Astrocyte of the spinal cord (primary cell): ENCODE measurements around the gene MS4A4E.

Experiments used
- DNase-seq: peaks from one replicate; pipeline ENCODE4 v3.0.0; 2011; ENCODE audit warnings: low read depth, low spot score
- H3K4me3 ChIP-seq: 2 replicates; pipeline ENCODE4 v1.5.1; 2011; ENCODE audit warnings: low read depth, mild to moderate bottlenecking, low read length, moderate library complexity
- in situ Hi-C: cut with HindIII; loops from 2 replicates; pipeline ENCODE4 v1.10.0; 2017; ENCODE audit warnings: low sequenced_read_pairs
- TF ChIP-seq, protein P1 (sequence below): IDR thresholded peaks from 2 replicates; pipeline ENCODE4 v1.5.1; 2012; ENCODE audit warnings: low read depth, mild to moderate bottlenecking, low read length, inconsistent platforms

MS4A4E gene

DNA sequence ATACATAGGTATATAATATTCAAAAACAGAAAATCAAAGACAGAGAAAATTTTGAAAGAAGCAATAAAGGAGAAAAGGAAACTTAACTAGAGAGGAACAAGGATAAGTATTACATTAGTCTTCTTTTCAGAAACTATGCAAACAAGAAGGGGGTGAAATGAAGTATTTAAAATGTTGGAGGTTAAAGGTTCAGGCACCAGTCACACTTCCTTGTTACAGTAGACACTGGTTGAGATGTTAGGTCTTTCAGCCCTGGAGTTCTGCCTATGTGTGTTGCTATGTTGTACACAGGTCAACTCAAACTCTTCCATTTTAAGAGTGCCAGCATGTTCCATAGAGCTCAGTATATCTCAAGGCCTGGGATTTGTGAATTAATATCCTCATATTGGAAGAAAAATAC lies 31.5 kb upstream of the MS4A4E start:
- in situ Hi-C loops, result no loop called here
- TF ChIP-seq, protein P1, sequence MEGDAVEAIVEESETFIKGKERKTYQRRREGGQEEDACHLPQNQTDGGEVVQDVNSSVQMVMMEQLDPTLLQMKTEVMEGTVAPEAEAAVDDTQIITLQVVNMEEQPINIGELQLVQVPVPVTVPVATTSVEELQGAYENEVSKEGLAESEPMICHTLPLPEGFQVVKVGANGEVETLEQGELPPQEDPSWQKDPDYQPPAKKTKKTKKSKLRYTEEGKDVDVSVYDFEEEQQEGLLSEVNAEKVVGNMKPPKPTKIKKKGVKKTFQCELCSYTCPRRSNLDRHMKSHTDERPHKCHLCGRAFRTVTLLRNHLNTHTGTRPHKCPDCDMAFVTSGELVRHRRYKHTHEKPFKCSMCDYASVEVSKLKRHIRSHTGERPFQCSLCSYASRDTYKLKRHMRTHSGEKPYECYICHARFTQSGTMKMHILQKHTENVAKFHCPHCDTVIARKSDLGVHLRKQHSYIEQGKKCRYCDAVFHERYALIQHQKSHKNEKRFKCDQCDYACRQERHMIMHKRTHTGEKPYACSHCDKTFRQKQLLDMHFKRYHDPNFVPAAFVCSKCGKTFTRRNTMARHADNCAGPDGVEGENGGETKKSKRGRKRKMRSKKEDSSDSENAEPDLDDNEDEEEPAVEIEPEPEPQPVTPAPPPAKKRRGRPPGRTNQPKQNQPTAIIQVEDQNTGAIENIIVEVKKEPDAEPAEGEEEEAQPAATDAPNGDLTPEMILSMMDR, result no peak
- no peak overlapping the region for H3K4me3 ChIP-seq

DNA sequence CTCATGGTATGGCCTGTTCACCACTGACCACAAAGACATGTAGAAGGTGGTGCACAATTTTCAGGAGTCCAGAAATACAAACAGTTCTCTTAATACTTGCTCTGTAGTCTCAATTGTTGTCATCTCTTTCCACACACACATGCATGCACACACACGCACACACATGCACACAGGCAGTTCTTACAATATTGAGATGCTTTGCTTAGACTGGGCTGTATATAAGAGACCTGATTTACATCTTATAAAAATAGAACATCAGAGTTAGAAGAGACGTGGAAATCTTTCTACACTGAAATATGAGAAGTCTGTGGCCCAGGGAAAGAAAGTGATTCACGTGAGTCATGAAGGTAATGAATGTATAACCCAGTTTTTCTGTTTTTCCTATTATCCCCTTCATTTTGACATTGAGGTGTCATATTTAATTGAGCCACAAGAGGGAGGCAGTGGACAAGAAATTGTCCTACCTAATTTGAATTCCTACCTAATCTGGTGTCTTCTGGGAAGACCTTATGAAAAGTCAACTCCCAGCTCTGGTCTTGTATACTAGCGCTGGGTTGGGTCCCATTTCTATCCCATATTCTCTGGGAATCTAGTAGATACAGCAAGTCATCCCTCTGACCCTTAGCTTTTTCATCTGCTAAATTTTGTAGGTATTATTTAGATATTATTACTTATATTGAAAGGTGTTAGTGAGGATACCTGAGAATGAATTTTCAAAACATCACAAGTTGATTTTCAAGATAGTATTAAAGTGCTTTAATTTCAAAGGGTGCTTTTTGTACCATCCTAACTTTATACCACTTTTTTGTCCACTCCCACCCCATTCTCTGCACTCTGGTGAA lies 22.7 kb upstream of the MS4A4E start:
- in situ Hi-C loops, result no loop called here
- TF ChIP-seq, protein P1, result peak; percentile 55
- H3K4me3 ChIP-seq, result no peak overlapping the region
- DNase-seq, result peak; percentile 18

More for the DNA sequence above, 31.5 kb upstream of the MS4A4E start:
- DNase-seq, result no peak

DNA sequence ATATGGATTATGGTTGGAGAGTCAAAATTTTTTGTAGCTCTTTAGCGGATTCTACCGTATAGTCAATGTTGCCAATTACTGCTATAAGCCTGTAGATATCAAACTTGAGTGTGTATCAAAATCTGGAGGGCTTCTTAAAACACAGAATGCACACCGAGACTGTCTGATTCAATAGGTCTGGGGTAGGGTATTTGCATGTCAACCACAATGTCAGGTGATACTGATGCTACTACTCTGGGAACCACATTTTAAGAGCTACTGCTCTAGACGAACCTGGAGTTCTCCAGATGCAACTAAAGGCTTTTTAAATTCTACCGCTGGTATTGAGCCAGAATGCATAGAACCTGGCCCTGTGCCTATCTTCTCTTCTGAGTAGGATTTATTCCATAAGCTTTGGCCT lies 21.7 kb upstream of the MS4A4E start:
- H3K4me3 ChIP-seq, result no peak overlapping the region
- in situ Hi-C loops, result no loop called here
- no peak for DNase-seq
- TF ChIP-seq, protein P1, result no peak

DNA sequence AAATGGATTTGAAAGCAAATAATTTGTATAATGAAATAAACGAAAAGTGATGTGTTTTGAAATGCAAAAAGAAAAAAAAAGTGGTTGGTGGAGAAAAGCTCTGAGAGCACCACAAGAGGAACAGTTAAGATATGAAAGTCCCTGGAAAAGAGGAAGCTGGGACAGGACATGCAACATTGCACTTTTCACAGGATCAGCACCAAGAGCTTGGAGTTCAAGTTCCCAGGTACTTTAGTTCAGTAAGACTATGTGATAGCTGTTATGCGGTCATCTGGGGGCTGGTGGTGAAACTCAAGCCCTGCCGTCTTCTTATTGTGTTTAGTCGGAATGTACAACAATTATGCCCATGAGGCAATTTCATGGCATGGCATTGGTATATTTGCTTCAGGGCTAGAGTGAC lies 20.5 kb upstream of the MS4A4E start:
- TF ChIP-seq, protein P1, result no peak
- no peak for DNase-seq
- in situ Hi-C loops, result no loop called here
- H3K4me3 ChIP-seq, result no peak overlapping the region

DNA sequence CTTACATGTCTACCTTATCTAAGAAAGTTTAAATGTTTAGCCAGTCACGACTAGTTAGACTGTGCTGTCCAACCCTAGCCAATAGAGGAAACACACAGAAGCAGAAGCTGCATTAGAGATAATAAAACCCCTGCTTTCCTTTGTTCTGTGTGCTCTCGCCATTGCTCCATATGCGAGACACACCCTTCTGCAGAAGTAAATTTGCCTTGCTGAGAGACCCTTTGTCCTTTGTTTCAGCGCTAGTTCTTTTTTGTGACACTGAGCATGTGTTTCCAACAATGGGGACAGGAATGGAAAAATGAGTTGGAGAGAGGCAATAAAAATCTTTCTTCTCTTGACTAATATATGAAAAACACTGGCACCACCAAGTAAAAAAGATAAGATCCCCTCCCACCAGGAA lies 18.1 kb upstream of the MS4A4E start:
- TF ChIP-seq, protein P1, result no peak
- DNase-seq, result no peak
- in situ Hi-C loops, result no loop called here
- H3K4me3 ChIP-seq, result no peak overlapping the region

DNA sequence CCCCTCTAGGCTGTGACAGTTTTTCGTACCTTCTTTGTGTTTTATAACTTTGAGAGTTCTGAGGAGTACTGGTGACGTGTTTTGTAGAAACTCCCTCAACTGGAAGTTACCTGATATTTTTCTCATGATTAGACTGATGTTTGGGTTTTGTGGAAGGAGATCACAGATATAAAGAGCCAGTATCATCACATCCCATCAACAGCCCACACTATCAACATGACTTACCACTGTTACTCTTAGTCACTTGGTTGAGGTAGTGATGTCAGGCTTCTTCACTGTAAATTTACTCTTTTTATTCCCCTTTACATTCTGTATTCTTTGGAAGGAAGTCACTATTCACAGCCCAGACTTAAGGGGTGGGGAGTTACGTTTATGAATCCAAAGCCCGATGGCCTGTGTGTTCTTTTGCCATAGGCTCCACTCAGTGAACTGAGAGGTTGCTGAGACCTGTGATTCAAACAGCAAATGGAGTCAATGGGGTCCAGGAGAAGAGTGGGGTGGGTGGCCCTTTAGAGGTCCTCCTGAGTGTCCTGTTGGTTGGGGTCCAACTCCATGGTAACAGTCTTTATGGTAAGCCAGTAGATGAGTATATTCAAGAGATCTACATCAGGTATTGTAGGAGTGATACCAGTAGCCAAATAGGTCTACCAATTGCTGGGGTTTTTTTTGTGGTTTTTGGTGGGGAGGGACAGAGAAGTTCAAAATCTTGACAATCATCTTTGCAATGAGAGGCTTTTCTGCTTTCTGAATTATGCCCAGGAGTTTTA lies 15.2 kb upstream of the MS4A4E start:
- H3K4me3 ChIP-seq, result no peak overlapping the region
- in situ Hi-C loops, result no loop called here
- no peak for DNase-seq
- TF ChIP-seq, protein P1, result no peak
